Activated naive CD8-positive, alpha-beta T cell treated with anti-CD3 and anti-CD28 coated beads, Interleukin-2, amount 10 ng/mL, durations not matched to agents 7 days and 5 days (primary cell): ENCODE data around the gene SMTNL2. TPM values are rescaled to one million over a fixed set of nuclear protein-coding genes. Genes with fewer than 3 reads are reported as not detected.
"Not testable (repeated sequence)": the region's sequence is repeated elsewhere in the genome, so short reads cannot be mapped to it uniquely, and the experiment has no call there.

Source experiments
- ATAC-seq: fragments of 150-1000 bp; cut with Tn5 transposase; one replicate; pipeline ENCODE4 v1.10.0; 2021; ENCODE audit warnings: low read depth, moderate library complexity
- POLR2A ChIA-PET: fragments of 350-600 bp; sonication (Branson Sonifier 250); formaldehyde crosslinking; loops from one replicate; lab custom pipeline; 2021; ENCODE audit warnings: antibody characterized with exemption; lab: Charles Lee
- DNase-seq: peaks from one replicate; pipeline ENCODE4 v3.0.0; 2021
- H3K27ac Mint-ChIP-seq: one replicate; pipeline ENCODE4 v1.8.0; 2022; ENCODE audit warnings: mild to moderate bottlenecking, mixed read lengths
- H3K27me3 Mint-ChIP-seq: one replicate; pipeline ENCODE4 v1.8.0; 2022; ENCODE audit warnings: mild to moderate bottlenecking, moderate library complexity, mixed read lengths
- H3K36me3 Mint-ChIP-seq: one replicate; pipeline ENCODE4 v1.8.0; 2021; ENCODE audit warnings: mild to moderate bottlenecking, mixed read lengths
- H3K4me1 Mint-ChIP-seq: one replicate; pipeline ENCODE4 v1.8.0; 2021; ENCODE audit warnings: mixed read lengths
- H3K4me3 Mint-ChIP-seq: one replicate; pipeline ENCODE4 v1.8.0; 2022; ENCODE audit warnings: mild to moderate bottlenecking, moderate library complexity, mixed read lengths
- H3K9me3 Mint-ChIP-seq: one replicate; pipeline ENCODE4 v1.8.0; 2021; ENCODE audit warnings: mixed read lengths
- total RNA-seq, 2 experiments: library from RNA; stranded (reverse); gene quantifications; one replicate each; pipeline ENCODE4 v1.2.3, GENCODE V29; 2021

Gene SMTNL2
- total RNA-seq, 2 experiments from 2014 or later, result not detected

DNA sequence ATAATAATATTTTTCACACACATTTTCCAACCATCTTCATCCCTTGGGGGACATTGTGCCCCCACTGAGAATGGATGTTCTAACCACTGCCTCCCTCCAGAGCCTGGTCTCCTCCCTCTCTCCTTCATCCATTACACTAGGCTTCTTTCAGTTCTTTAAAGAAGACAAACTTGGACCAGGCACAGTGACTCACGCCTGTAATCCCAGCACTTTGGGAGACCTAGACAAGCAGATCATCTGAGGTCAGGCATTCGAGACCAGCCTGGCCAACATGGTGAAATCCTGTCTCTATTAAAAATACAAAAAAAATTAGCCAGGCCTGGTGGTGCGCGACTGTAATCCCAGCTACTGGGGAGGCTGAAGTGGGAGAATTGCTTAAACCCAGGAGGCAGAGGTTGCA lies 50.6 kb downstream of the SMTNL2 start:
- no peak overlapping the region for H3K27ac Mint-ChIP-seq
- peaks cover 2% of the 10 kb centered on the region for H3K36me3 Mint-ChIP-seq
- DNase-seq, result no peak
- POLR2A ChIA-PET, result no interaction called here
- no peak for ATAC-seq
- H3K4me3 Mint-ChIP-seq, result no peak overlapping the region
- H3K27me3 Mint-ChIP-seq, result peaks cover 59% of the 10 kb centered on the region
- H3K9me3 Mint-ChIP-seq, result no peaks in the 10 kb centered on the region
- peaks cover 15% of the 10 kb centered on the region for H3K4me1 Mint-ChIP-seq

DNA sequence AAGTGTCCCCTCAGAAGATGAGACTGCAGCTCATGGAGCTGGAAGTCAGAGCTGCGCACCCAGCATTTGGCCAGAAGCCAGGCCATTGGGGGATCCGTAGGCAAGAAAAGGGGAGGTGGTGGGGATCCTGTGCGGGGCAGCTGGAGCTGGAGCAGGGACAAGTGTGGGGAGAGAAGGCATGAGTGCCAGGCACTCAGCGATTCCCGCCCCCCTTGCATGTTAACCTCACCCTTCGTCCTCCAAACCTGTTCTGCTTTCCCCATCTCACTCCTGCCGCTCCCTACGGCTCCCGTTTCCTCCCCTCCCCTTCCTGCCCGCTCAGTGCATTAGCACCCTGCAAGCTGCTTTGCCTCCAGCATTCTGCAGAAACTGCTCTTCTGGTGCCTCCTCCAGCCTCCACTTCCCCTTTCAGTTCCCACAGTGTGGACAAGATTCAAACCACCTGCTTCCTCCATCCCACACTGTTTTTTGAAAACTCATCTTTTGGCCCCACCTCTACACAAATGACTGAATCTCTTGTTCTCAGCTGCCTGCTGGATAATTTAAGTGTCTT lies 51.6 kb downstream of the SMTNL2 start:
- H3K36me3 Mint-ChIP-seq, result peaks cover 2% of the 10 kb centered on the region
- ATAC-seq, result no peak
- peak overlapping the region; percentile 1 for H3K4me3 Mint-ChIP-seq
- no peak overlapping the region for H3K27ac Mint-ChIP-seq
- peaks cover 62% of the 10 kb centered on the region for H3K27me3 Mint-ChIP-seq
- POLR2A ChIA-PET, result no interaction called here
- no peaks in the 10 kb centered on the region for H3K9me3 Mint-ChIP-seq
- peaks cover 15% of the 10 kb centered on the region for H3K4me1 Mint-ChIP-seq
- no peak for DNase-seq

DNA sequence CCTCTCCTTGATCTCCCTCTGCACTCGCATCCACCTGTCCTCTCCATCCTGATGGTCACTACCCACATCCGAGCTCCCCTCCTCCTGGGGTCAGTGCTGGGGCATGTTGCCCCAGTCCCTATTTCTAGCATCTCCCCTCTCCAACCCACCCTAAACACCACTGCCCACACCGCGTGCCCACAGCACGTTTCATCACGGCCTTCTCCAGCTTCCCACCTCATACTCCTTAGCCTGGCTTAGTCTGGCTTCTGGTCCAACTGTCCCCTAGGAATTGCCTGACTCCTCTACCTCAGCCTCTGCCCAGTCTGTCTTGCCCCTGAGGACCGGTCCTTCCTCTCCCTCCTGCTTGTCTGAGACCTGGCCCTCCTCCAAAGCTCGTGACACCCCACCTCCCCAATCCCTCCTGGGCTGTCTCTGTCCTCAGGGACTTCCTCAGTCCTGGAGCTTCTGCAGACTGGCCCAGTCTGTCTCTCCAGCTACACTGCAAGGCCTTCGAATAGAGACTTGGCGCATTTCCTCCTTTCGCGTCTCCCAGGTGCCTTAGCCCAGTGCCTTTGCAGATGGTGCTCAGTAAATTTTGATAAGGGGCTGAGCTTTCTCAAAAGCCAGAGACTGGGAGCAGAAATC lies 52.3 kb downstream of the SMTNL2 start:
- H3K4me3 Mint-ChIP-seq, result peak overlapping the region; percentile 1
- peaks cover 15% of the 10 kb centered on the region for H3K4me1 Mint-ChIP-seq
- ATAC-seq, result no peak
- no peak for DNase-seq
- no peaks in the 10 kb centered on the region for H3K9me3 Mint-ChIP-seq
- H3K27ac Mint-ChIP-seq, result no peak overlapping the region
- H3K27me3 Mint-ChIP-seq, result peaks cover 66% of the 10 kb centered on the region
- H3K36me3 Mint-ChIP-seq, result peaks cover 2% of the 10 kb centered on the region
- POLR2A ChIA-PET, result no interaction called here

DNA sequence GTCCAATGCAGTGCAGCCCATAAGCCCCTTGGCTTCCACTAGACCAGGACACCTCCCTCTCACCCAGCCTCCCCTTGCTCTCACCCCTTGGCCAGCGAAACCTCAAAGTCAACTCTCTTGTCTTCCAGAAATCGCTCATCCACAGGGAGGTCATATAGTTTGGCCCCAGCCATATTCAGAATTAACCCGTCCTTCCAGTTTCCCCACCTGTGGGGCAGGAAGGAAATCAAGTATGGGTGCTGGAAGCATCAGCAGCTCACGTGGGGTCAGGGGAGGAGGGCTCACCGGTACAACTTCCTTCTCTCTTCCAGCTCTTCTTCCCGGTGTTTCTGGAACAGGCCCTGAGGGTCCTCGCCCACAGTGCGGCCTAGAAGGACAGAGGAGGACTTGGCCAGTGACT lies 54.4 kb downstream of the SMTNL2 start:
- POLR2A ChIA-PET, DNase-seq, H3K36me3 Mint-ChIP-seq, ATAC-seq, H3K9me3 Mint-ChIP-seq, H3K27ac Mint-ChIP-seq: not testable (repeated sequence)
- peaks cover 18% of the 10 kb centered on the region for H3K4me1 Mint-ChIP-seq
- peaks cover 83% of the 10 kb centered on the region for H3K27me3 Mint-ChIP-seq
- H3K4me3 Mint-ChIP-seq, result peak overlapping the region; percentile 78

DNA sequence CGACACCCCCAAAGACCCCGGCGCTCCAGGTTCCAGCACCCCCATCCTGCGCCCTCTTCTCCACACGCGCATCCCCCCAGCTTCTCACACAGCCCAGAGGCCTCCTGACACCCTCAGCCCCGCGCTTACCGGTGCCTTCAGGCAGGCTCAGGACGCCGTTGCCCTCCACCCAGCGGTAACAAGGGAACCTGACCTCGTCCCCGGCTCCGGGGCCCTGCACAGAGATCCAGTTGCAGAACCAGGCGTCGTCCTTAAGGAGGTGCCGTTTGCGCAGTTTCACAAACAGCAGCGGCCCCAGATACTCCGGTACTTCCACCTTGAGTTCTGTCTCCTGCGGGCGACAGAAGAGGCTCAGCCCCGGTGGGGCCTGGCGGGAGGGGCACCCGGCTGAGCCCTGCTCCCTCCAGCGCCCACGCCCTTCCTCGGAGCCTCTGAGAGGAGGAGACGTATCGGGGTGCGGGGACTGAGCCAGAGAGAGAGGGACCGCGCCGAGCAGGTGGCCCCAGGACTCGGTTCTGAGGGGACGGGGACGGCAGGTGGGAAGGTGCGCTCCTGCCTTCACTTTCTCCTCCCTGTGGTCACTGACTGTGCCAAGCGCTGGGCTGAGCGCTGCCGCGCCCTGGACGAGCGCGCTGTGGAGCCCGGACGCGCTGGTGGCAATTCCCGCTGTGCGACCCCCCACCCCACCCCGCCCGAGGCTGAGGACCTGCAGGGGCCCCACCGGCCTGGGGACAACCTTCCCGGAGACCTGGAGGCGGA lies 55.2 kb downstream of the SMTNL2 start:
- H3K27me3 Mint-ChIP-seq, result peaks cover 82% of the 10 kb centered on the region
- DNase-seq (peak; percentile 47), ATAC-seq (peak; percentile 65)
- H3K27ac Mint-ChIP-seq, result peak overlapping the region; percentile 58
- POLR2A ChIA-PET, H3K36me3 Mint-ChIP-seq, H3K9me3 Mint-ChIP-seq: not testable (repeated sequence)
- peaks cover 18% of the 10 kb centered on the region for H3K4me1 Mint-ChIP-seq
- peak overlapping the region; percentile 78 for H3K4me3 Mint-ChIP-seq

DNA sequence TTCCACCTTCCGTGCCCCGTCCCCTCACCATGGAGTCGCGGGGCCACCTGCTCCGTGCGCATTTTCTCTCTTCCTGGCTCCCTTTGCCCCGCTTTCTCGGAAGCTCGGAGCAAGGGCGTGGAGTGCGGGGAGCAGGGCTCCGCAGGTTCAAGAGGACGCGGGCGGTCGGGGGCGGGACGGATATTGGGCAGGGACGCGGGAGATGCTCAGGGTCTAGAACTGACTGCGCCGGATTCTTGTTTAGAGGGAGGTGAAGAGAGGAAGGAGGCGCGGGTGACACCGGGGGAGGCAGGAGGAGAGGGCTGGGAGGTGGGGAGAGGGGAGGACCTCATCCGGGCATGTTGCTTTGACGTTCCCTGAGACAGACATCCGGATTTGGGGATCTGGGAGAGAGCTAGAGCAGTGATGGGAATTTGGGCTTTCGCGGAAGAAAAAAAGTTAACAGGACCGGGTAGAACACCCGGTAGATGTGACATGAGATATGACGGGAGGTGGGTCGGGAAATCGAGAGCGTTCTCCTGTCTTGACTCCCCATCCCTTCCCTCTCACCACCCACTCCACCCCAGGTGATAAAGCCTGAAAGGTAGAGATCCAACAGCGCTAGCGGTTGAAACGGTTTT lies 56.4 kb downstream of the SMTNL2 start:
- peaks cover 18% of the 10 kb centered on the region for H3K4me1 Mint-ChIP-seq
- peak; percentile 55 for ATAC-seq
- peaks cover 82% of the 10 kb centered on the region for H3K27me3 Mint-ChIP-seq
- H3K9me3 Mint-ChIP-seq, H3K4me3 Mint-ChIP-seq, H3K36me3 Mint-ChIP-seq, H3K27ac Mint-ChIP-seq, POLR2A ChIA-PET: not testable (repeated sequence)
- DNase-seq, result peak; percentile 41

DNA sequence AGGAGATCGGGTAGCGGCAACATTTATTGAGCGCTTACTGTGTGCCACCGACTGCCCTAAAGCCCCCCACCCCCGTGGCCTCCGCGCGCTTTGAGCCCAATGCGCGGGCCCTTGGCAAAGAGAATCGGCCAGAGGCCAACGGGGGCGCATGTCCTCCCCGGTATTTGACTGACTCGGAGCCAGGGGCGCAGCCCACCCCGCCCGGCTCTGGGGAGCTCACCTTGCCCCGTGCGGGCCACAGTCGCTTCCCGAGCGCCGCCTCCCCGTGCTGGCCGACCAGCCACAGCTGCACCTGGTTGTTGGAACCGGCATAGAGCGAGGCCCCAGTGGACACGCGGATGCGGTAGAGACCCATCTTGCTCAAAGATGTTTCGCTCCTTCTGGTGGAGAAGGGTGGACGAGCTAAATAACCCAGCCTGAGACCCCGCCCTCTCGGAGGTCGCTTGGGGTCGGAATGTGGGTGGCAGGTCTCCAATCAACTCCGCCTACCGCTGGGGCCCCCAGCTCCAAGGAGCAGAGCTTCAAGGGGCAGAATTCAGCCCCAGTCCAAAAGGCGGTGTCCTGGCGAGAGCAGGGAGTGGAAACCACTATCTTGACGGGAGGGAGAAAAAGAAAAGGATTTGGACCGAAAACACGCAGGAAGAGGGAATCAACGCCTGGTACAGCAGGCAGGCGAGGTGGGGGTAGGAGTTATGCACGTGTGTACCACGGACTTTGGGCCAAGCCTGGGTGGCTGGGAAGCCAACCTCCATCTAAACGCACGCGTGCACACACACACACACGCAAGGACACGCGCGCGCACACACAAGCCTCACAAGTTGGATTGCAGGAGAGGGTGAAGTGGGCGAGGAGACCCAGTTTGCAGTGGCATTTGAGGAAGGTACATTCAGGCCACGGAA lies 57.2 kb downstream of the SMTNL2 start, which contains the start of gene ALOX15:
ALOX15 (minus strand) TSS at position 382 of the 899 bp plus-strand sequence; CDS start at position 355, 27 bp downstream.
- H3K4me3 Mint-ChIP-seq, result no peak within 1 kb of the TSS

DNA sequence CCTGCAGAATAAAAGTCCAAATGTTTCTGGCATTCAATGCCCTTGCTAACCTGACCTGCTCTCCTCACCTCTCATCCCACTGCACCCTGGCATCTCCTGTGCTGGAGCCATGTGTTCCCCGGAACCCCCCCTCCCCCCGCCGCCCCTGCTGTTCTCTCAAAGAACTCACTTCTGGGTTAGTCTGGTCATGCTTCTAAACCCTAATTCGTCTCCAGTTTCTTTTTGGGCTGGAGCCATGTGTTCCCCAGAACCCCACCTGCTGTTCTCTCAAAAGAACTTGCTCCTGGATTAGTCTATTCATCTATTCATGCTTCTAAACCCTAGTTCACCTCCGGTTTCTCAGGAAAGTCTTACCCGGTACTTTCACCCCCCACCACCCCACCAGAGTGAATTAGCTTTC lies 58.0 kb downstream of the SMTNL2 start:
- Mint-ChIP-seq H3K9me3 (no peaks in the 10 kb centered on the region), H3K4me3 (no peak overlapping the region), H3K36me3 (peaks cover 2% of the 10 kb centered on the region), H3K27ac (no peak overlapping the region), H3K4me1 (peaks cover 9% of the 10 kb centered on the region), H3K27me3 (peaks cover 68% of the 10 kb centered on the region)
- DNase-seq, result no peak
- ATAC-seq, result no peak
- POLR2A ChIA-PET, result no interaction called here

More for the DNA sequence above, 57.2 kb downstream of the SMTNL2 start, which contains the start of gene ALOX15:
- no peak within 1 kb of the TSS for H3K27ac Mint-ChIP-seq
- H3K4me1 Mint-ChIP-seq, result peaks cover 11% of the 10 kb centered on the region
- H3K36me3 Mint-ChIP-seq, result peaks cover 2% of the 10 kb centered on the region
- no peaks in the 10 kb centered on the region for H3K9me3 Mint-ChIP-seq
- H3K27me3 Mint-ChIP-seq, result peaks cover 75% of the 10 kb centered on the region
- ATAC-seq, result no peak
- POLR2A ChIA-PET, result no interaction called here
- DNase-seq, result peak; percentile 40

DNA sequence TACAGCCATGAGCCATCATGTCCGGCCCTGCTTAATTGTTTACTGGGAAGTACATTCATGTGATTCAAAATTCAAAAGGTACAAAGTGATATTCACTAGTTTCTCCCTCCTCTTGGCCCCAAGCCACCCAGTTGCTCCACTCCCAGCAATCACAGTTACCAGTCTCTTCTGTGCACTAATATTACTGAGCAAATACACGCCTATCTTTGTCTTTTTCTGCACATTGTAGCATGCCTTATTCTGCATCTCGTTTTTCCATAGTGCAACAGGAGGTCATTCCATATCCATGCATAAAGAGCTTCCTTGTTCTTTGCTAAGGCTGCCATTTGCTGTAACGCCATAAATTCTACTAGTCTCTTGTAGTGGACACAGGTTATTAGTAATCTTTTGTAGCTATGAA lies 59.3 kb downstream of the SMTNL2 start:
- H3K4me1 Mint-ChIP-seq, result peaks cover 7% of the 10 kb centered on the region
- no peaks in the 10 kb centered on the region for H3K36me3 Mint-ChIP-seq
- no peak for ATAC-seq
- no peak for DNase-seq
- no peak overlapping the region for H3K4me3 Mint-ChIP-seq
- POLR2A ChIA-PET, result no interaction called here
- no peak overlapping the region for H3K27ac Mint-ChIP-seq
- peaks cover 60% of the 10 kb centered on the region for H3K27me3 Mint-ChIP-seq
- no peaks in the 10 kb centered on the region for H3K9me3 Mint-ChIP-seq

DNA sequence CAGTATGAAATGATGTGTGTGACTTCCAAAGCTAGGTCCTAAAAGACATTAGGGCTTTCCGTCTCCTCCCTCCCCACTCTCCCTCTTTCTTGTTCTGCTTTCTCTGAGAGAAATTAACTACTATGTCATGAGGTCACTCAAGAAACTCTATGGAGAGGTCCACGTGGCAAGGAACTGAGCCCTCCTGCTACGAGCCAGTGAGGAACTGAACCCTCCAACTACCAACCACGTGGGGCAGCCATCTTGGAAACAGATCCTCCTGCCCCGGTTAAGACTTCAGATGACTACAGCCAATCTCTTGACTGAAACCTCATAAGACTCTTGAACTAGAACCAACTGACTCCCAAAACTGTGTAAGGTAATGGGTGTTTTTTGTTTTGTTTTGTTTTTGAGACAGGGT lies 61.3 kb downstream of the SMTNL2 start:
- Mint-ChIP-seq H3K27ac (no peak overlapping the region), H3K4me1 (peaks cover 3% of the 10 kb centered on the region), H3K4me3 (no peak overlapping the region), H3K27me3 (peaks cover 55% of the 10 kb centered on the region), H3K9me3 (no peaks in the 10 kb centered on the region), H3K36me3 (no peaks in the 10 kb centered on the region)
- POLR2A ChIA-PET, result no interaction called here
- no peak for ATAC-seq
- no peak for DNase-seq

DNA sequence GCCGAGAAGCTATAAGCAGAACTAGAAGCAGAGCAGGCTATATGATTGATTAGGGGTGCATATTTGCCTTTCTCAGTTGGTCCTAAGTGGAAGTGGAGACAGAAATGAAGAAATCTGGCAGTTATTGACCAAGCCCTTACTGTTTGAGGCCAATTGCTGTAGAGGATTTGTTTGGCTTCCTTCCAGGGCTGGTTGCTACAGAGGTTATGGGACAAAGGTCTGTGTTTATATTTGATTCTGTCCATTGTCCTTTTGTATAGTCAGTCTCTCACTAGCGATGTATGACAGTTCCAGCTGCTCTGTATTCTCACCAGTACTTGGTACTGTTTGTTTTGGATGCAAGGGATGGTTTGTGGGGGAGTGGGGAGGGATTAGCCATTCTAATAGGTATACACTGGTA lies 64.4 kb downstream of the SMTNL2 start:
- H3K4me3 Mint-ChIP-seq, result no peak overlapping the region
- H3K27ac Mint-ChIP-seq, result no peak overlapping the region
- H3K9me3 Mint-ChIP-seq, result no peaks in the 10 kb centered on the region
- POLR2A ChIA-PET, result no interaction called here
- H3K36me3 Mint-ChIP-seq, result no peaks in the 10 kb centered on the region
- peaks cover 25% of the 10 kb centered on the region for H3K27me3 Mint-ChIP-seq
- no peak for ATAC-seq
- no peak for DNase-seq
- H3K4me1 Mint-ChIP-seq, result no peaks in the 10 kb centered on the region

DNA sequence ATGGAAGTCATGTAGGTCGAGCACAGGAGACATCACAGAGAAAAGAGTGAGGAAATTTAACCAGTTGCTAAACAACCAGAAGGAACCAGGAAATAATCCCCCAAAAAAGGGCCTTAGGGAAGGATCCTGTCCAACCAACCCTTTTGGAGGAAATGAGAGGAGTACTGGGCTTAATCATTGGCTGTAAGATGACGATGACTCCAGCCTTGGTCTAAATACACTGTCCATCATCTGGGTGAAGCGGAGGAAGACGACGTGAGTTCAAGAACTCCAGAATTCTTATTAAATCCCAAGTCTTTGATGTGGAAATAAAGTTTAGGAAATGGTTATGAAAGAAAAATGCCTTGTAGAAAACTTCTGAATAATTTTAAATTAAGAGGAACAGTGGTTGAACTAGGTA lies 68.7 kb downstream of the SMTNL2 start:
- ATAC-seq, result no peak
- no peak overlapping the region for H3K4me3 Mint-ChIP-seq
- POLR2A ChIA-PET, result no interaction called here
- H3K9me3 Mint-ChIP-seq, result no peaks in the 10 kb centered on the region
- H3K27ac Mint-ChIP-seq, result no peak overlapping the region
- H3K36me3 Mint-ChIP-seq, result no peaks in the 10 kb centered on the region
- no peak for DNase-seq
- H3K27me3 Mint-ChIP-seq, result peaks cover 11% of the 10 kb centered on the region
- no peaks in the 10 kb centered on the region for H3K4me1 Mint-ChIP-seq

DNA sequence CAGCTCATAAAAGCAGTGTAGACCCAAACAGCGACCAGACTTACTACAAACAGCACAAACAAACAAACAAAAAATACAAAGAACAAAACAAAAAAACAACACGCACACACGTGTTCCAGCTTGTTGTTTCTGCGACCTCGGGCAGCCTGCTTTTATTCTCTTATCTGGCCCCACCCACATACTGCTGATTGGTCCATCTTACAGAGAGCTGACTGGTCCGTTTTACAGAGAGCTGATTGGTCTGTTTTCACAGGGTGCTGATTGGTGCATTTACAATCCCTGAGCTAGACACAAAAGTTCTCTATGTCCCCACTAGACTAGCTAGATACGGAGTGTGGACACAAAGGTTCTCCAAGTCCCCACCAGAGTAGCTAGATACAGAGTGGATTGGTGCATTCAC lies 71.6 kb downstream of the SMTNL2 start:
- H3K27ac Mint-ChIP-seq, H3K4me3 Mint-ChIP-seq, H3K4me1 Mint-ChIP-seq, POLR2A ChIA-PET, H3K36me3 Mint-ChIP-seq, DNase-seq, ATAC-seq, H3K27me3 Mint-ChIP-seq, H3K9me3 Mint-ChIP-seq: not testable (repeated sequence)
